ENCODE measurements around the gene NDUFAF5. TPM values are rescaled to one million over a fixed set of nuclear protein-coding genes. Genes with fewer than 3 reads are reported as not detected.

The NDUFAF5 gene
- total and polyA plus RNA-seq, 2 of the 8 experiments (the other 6 are each of a cell fraction or from before 2014, with no cell fraction given): 11.8 to 32.3 TPM

DNA sequence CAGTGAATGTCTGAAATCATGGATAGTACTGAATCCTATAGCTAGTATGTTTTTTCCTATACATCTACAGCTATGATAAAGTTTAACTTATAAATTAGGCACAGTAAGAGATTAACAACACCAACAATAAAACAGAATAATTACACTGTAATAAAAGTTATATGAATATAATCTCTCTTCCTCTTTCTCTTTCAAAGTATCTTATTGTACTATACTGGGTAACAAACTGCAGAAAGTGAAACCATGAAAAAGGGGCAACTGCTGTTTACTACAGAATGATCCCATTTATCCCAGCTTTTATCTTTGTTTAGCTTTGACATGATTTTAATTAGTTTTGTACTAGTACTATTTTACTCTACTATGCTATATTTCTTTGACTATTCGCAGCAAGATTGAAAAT is 25.9 kb upstream of the NDUFAF5 start:
- H3K14ac ChIP-seq (ENCODE audit: insufficient read length): no peak overlapping the region
- no peak overlapping the region for H3K9ac ChIP-seq (replicated peaks in 1 of 4; ENCODE audit: extremely low read depth in 1 of 4, low read depth in 3 of 4, low read length in 3 of 4)
- no peak overlapping the region for H4K5ac ChIP-seq (ENCODE audit: insufficient read length, low read depth, low read length)
- no peak overlapping the region for H2BK15ac ChIP-seq (ENCODE audit: low read length)
- H3K27me3 ChIP-seq (replicated peaks in 1 of 4; ENCODE audit: control insufficient read depth in 3 of 4, extremely low read depth in 1 of 4, insufficient read depth in 3 of 4, low read length in 3 of 4): no peaks in the 10 kb centered on the region
- no peaks in the 10 kb centered on the region; a peak in 1 of 4 replicates for H3K79me2 ChIP-seq (ENCODE audit: control insufficient read depth in 1 of 2, insufficient read depth in 2 of 2, low read length in 2 of 2)
- DNase-seq (ENCODE audit: low read depth in 1 of 2, low spot score in 2 of 2): no peak
- H2BK12ac ChIP-seq (ENCODE audit: low read depth, low read length): no peak overlapping the region
- H3K27ac ChIP-seq (ENCODE audit: low read depth, low read length): no peak overlapping the region
- H3K23me2 ChIP-seq (ENCODE audit: low read depth, low read length): no peaks in the 10 kb centered on the region
- H4K8ac ChIP-seq (ENCODE audit: extremely low read depth, insufficient read depth, low read length): no peak overlapping the region
- POLR2A ChIA-PET (ENCODE audit: partially characterized antibody): no interaction called here
- no peak overlapping the region for H4K91ac ChIP-seq (replicated peaks; ENCODE audit: insufficient read length, low read length)
- no peak overlapping the region for H2BK20ac ChIP-seq (ENCODE audit: low read length)
- H3K4me1 ChIP-seq (replicated peaks in 1 of 4; ENCODE audit: control insufficient read depth in 3 of 4, insufficient read depth in 4 of 4, low read length in 3 of 4): no peaks in the 10 kb centered on the region
- H3K36me3 ChIP-seq (ENCODE audit: control insufficient read depth in 2 of 4, insufficient read depth in 4 of 4, low read length in 3 of 4): peaks cover 0 to 77% (median 40%) of the 10 kb centered on the region in 4 experiments; a peak in 6 of 8 replicates
- no peaks in the 10 kb centered on the region; a peak in 2 of 4 replicates for H3K9me3 ChIP-seq (ENCODE audit: insufficient read depth in 2 of 2, low read depth in 1 of 2, low read length in 1 of 2)
- H2BK5ac ChIP-seq (ENCODE audit: low read depth, low read length): no peak overlapping the region
- no peak overlapping the region for H3K4me2 ChIP-seq (ENCODE audit: insufficient read depth in 1 of 2, low read depth in 2 of 2, low read length in 2 of 2)
- no peak overlapping the region for H2AK5ac ChIP-seq (ENCODE audit: low read depth, low read length)
- no peak overlapping the region for H3K56ac ChIP-seq (replicated peaks; ENCODE audit: insufficient read length, low read depth, low read length)
- H2BK120ac ChIP-seq (replicated peaks; ENCODE audit: low read depth, low read length): no peak overlapping the region
- no peak overlapping the region for H3K18ac ChIP-seq (ENCODE audit: extremely low read depth, low read length)
- H2AFZ ChIP-seq (ENCODE audit: low read length): no peak overlapping the region
- CTCF ChIA-PET (ENCODE audit: partially characterized antibody): interaction anchor here (2.8 kb wide), 1 partner anchor 12 kb away, joined by 12 read pairs; no protein-coding TSS in a partner anchor
- H3K23ac ChIP-seq (ENCODE audit: insufficient read length): no peak overlapping the region
- no peak for FAIRE-seq
- no peaks in the 10 kb centered on the region for H4K20me1 ChIP-seq (replicated peaks in 1 of 2; ENCODE audit: control insufficient read depth in 1 of 2, insufficient read depth in 2 of 2, low read length in 2 of 2)
- no peak overlapping the region for H3K4me3 ChIP-seq (ENCODE audit: extremely low read depth in 1 of 4, insufficient read depth in 2 of 4, low read depth in 3 of 4, low read length in 4 of 4)
- no peaks in the 10 kb centered on the region for H3K79me1 ChIP-seq (ENCODE audit: low read depth, low read length)
- H3K4ac ChIP-seq (replicated peaks; ENCODE audit: insufficient read length, low read depth, low read length): no peak overlapping the region
- WGBS, 2 experiments (ENCODE audit: extremely low coverage in 1 of 2, insufficient coverage in 1 of 2, insufficient read length in 1 of 2, insufficient replicate concordance in 2 of 2, low coverage in 1 of 2, low lambda C conversion rate in 2 of 2, missing lambda C conversion rate in 1 of 2): 55% methylated on average over 1 of the region's 1 CpG; no CpG with 5 or more reads in 1 of the 2 experiments
- TF ChIP-seq TEAD4 (IDR thresholded peaks at IDR 0.05; ENCODE audit: low read depth, low read length) (no peak), MAFK (IDR thresholded peaks at IDR 0.05; ENCODE audit: low read depth, low read length) (no peak), RBBP5 (IDR thresholded peaks at IDR 0.05; ENCODE audit: borderline replicate concordance, low read depth, low read length) (no peak), EZH2 (IDR thresholded peaks at IDR 0.05; ENCODE audit: low read depth, low read length, severe bottlenecking) (no peak), CEBPB (IDR thresholded peaks at IDR 0.05; ENCODE audit: low read depth, low read length) (no peak), KDM5A (IDR thresholded peaks at IDR 0.05; ENCODE audit: low read length) (no peak)
- TF ChIP-seq, protein P1, sequence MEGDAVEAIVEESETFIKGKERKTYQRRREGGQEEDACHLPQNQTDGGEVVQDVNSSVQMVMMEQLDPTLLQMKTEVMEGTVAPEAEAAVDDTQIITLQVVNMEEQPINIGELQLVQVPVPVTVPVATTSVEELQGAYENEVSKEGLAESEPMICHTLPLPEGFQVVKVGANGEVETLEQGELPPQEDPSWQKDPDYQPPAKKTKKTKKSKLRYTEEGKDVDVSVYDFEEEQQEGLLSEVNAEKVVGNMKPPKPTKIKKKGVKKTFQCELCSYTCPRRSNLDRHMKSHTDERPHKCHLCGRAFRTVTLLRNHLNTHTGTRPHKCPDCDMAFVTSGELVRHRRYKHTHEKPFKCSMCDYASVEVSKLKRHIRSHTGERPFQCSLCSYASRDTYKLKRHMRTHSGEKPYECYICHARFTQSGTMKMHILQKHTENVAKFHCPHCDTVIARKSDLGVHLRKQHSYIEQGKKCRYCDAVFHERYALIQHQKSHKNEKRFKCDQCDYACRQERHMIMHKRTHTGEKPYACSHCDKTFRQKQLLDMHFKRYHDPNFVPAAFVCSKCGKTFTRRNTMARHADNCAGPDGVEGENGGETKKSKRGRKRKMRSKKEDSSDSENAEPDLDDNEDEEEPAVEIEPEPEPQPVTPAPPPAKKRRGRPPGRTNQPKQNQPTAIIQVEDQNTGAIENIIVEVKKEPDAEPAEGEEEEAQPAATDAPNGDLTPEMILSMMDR (IDR thresholded peaks at IDR 0.05; ENCODE audit: control extremely low read depth in 1 of 3, insufficient read depth in 1 of 3, low read depth in 1 of 3, low read length in 3 of 3): no peak
- TF ChIP-seq, protein P2, sequence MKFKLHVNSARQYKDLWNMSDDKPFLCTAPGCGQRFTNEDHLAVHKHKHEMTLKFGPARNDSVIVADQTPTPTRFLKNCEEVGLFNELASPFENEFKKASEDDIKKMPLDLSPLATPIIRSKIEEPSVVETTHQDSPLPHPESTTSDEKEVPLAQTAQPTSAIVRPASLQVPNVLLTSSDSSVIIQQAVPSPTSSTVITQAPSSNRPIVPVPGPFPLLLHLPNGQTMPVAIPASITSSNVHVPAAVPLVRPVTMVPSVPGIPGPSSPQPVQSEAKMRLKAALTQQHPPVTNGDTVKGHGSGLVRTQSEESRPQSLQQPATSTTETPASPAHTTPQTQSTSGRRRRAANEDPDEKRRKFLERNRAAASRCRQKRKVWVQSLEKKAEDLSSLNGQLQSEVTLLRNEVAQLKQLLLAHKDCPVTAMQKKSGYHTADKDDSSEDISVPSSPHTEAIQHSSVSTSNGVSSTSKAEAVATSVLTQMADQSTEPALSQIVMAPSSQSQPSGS (IDR thresholded peaks at IDR 0.05; ENCODE audit: low read length): no peak
- TF ChIP-seq, protein P3, sequence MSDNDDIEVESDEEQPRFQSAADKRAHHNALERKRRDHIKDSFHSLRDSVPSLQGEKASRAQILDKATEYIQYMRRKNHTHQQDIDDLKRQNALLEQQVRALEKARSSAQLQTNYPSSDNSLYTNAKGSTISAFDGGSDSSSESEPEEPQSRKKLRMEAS (IDR thresholded peaks at IDR 0.05): no peak
